ENCODE results near the gene TEX52.

TEX52 gene

DNA sequence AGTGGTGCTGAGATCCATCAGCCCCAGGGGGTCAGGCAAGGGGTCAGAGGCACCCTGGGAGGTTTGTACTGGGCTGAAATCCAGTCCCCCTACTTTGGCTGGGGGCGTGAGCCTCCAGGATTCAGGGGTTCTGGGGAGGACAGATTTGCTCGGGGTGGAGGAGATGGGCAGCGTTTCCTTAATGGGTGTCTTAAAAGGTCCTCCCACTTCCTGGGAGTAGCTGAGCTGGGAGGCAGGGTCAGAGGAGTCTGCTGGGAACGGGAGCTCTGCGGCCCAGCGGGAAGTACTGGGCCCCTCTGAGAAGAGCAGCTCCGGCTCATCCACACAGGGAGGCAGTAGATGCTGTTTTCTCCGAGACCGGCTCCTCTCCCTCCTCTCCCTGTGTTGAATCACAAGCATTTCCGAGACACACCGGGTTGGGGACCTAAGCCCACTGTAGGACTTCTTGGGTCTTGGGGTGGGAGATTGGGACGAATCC is 2.1 kb upstream of the TEX52 start:
- no peaks in the 10 kb centered on the region for H3K36me3 ChIP-seq (ENCODE audit: control insufficient read depth, insufficient read depth, low read length)

DNA sequence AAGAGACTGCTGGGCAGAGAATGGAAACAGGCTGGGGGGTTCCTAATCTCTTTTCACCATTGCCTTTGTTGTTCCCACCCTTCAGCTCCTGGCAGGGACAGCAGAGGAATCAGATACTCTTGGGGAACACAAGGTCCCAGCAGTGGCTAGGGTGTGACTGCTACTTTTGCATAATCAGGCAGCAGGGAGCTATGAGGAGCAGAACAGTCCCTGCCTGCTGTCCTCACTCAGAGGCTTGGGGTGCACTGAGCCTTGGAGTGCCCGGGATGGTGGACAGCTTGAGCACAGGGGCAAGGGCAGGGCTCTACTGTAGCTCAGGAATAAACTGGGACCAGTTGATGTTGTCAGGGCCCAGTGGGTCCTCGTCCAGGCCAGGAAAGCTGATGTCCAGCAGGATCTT is 1.5 kb upstream of the TEX52 start:
- no peaks in the 10 kb centered on the region for H3K9me3 ChIP-seq (ENCODE audit: control insufficient read depth, low read length)
- no peaks in the 10 kb centered on the region for H3K36me3 ChIP-seq (ENCODE audit: control insufficient read depth, insufficient read depth, low read length)
- no peak overlapping the region for H3K4me3 ChIP-seq (ENCODE audit: low read length)
- no peaks in the 10 kb centered on the region for H3K27me3 ChIP-seq (ENCODE audit: control insufficient read depth, insufficient read depth, low read length)
- H3K9ac ChIP-seq (ENCODE audit: low read length), result no peak overlapping the region
- H3K4me1 ChIP-seq (ENCODE audit: control insufficient read depth, insufficient read depth, low read length), result no peaks in the 10 kb centered on the region

More for the DNA sequence above, 2.1 kb upstream of the TEX52 start:
- H3K9me3 ChIP-seq (ENCODE audit: control insufficient read depth, low read length), result no peaks in the 10 kb centered on the region
- no peak overlapping the region for H3K4me3 ChIP-seq (ENCODE audit: low read length)
- no peaks in the 10 kb centered on the region for H3K27me3 ChIP-seq (ENCODE audit: control insufficient read depth, insufficient read depth, low read length)
- no peak overlapping the region for H3K9ac ChIP-seq (ENCODE audit: low read length)
- no peaks in the 10 kb centered on the region for H3K4me1 ChIP-seq (ENCODE audit: control insufficient read depth, insufficient read depth, low read length)

DNA sequence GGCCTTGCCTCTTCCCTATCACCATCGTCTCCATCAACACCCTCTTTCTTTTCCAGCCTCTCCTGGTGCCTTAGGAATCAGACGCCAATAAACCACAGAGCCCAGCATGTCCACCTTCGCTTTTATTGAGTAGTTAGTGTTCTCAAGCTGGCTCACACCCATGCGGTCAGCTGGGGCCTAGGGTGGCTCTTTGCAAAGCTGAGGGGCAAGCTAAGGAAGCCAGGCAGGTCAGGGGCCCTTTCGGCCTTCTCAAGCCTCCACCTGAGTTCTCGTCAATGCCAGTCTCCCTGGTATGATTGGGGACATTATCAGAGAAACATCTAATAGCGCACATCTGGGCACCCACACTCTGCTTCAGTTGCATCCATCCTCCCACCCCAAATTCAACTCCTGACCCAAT is 737 bp upstream of the TEX52 start:
- Histone ChIP-seq H3K36me3 (ENCODE audit: control insufficient read depth, insufficient read depth, low read length) (no peaks in the 10 kb centered on the region), H3K4me1 (ENCODE audit: control insufficient read depth, insufficient read depth, low read length) (no peaks in the 10 kb centered on the region), H3K9me3 (ENCODE audit: control insufficient read depth, low read length) (no peaks in the 10 kb centered on the region), H3K4me3 (ENCODE audit: low read length) (no peak overlapping the region), H3K9ac (ENCODE audit: low read length) (no peak overlapping the region), H3K27me3 (ENCODE audit: control insufficient read depth, insufficient read depth, low read length) (no peaks in the 10 kb centered on the region)

DNA sequence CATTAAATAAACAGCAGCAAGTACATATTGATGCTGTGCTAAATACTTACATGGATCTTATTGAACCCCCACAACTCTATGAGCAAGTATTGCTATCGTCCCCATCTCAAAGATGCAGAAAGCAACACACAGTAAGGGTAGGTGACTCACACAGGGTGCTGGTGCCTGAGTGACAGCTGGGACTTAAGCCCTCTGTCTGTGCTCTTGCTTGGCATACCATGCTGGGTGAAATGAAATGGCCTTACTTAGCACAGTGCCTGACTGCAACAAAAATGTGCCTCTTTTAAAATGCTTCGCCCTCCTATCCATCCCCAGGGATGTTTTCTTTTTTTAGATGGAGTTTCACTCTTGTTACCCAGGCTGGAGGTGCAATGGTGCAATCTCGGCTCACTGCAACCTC is 788 bp downstream of the TEX52 start:
- H3K9me3 ChIP-seq (ENCODE audit: control insufficient read depth, low read length), result no peaks in the 10 kb centered on the region
- no peaks in the 10 kb centered on the region for H3K27me3 ChIP-seq (ENCODE audit: control insufficient read depth, insufficient read depth, low read length)
- no peaks in the 10 kb centered on the region for H3K4me1 ChIP-seq (ENCODE audit: control insufficient read depth, insufficient read depth, low read length)
- no peak overlapping the region for H3K4me3 ChIP-seq (ENCODE audit: low read length)
- no peak overlapping the region for H3K9ac ChIP-seq (ENCODE audit: low read length)
- no peaks in the 10 kb centered on the region for H3K36me3 ChIP-seq (ENCODE audit: control insufficient read depth, insufficient read depth, low read length)

DNA sequence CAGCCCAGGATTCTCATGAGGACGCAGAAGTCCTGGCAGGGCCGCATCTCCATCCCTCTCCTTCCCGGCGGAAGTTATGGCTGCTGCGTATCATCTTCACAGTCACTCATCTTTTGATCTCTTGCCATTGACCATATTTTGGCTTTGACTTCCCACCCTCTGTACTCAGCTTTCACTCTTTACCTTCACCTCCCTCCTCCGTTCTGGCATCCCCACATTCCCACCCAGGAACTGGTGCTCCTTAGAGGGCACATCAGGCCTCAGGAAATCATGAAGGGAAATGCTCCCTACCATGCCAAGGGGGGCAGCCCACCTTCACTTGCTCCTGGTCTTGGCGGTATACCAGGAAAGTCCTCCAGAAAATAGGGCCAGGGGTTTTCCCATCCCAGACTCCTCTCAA is 1.3 kb downstream of the TEX52 start:
- Histone ChIP-seq H3K9ac (ENCODE audit: low read length) (no peak overlapping the region), H3K4me3 (ENCODE audit: low read length) (no peak overlapping the region), H3K9me3 (ENCODE audit: control insufficient read depth, low read length) (no peaks in the 10 kb centered on the region), H3K4me1 (ENCODE audit: control insufficient read depth, insufficient read depth, low read length) (no peaks in the 10 kb centered on the region), H3K27me3 (ENCODE audit: control insufficient read depth, insufficient read depth, low read length) (no peaks in the 10 kb centered on the region), H3K36me3 (ENCODE audit: control insufficient read depth, insufficient read depth, low read length) (no peaks in the 10 kb centered on the region)

DNA sequence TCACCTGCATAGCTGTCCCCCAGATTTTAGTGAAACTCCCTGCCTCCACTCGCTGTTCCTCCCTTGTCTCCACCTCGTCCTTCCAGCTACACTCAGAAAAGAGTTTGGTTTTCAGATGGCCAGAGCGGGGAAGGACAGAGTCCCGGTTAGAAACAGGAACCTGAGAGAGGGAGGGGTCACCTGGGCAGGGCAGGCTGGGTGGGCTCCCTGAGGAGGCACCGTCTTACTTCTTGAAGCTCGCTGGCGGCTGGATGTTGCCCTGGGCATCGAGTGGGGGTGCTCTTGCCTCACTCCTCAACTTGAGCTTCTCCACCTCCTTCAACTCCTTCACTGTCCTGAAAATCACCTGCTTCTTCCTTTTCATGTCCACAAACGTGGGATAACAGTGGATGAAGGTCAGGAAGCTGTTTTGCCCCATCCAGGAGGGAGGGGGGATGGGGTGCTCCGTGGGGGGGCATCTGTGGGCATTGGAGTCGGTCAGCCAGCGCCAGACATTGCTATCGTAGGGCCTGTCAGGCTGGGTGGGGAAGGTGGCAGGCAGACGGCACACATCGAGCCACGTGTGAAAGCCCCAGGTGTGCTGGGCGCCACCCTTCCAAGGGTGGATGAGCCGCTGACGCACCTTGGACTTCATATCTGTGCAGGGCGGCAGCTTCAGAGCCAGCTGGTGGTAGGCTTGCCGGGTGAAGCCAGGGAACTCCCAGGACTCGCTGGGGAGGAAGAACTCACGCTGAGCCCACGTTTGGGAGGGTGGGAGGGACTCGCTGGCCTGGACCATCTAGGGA is 2.0 kb downstream of the TEX52 start:
- no peaks in the 10 kb centered on the region for H3K9me3 ChIP-seq (ENCODE audit: control insufficient read depth, low read length)
- H3K4me3 ChIP-seq (ENCODE audit: low read length), result no peak overlapping the region
- H3K4me1 ChIP-seq (ENCODE audit: control insufficient read depth, insufficient read depth, low read length), result no peaks in the 10 kb centered on the region
- no peak overlapping the region for H3K9ac ChIP-seq (ENCODE audit: low read length)
- no peaks in the 10 kb centered on the region for H3K27me3 ChIP-seq (ENCODE audit: control insufficient read depth, insufficient read depth, low read length)
- H3K36me3 ChIP-seq (ENCODE audit: control insufficient read depth, insufficient read depth, low read length), result no peaks in the 10 kb centered on the region

DNA sequence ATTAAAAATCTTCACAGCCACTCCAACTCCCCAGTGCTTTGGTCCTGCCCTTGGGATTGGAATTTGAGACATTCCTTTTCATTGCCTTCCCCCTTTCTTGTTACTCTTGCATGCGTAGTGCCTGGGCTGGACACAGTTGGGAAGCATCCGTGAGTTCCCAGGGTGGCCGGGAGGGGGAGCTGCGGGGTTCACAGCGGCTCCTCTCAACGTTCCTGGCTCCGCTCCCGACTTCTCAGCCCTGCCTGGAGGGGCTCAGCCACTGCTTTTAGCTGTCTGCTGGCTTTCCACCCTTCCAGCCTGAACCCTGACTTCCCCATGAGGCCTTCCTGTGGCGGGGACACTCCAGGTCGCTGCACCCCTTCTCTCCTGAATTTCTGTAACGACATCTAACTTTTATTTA is 3.2 kb downstream of the TEX52 start:
- Histone ChIP-seq H3K4me1 (ENCODE audit: control insufficient read depth, insufficient read depth, low read length) (peaks cover 8% of the 10 kb centered on the region), H3K36me3 (ENCODE audit: control insufficient read depth, insufficient read depth, low read length) (no peaks in the 10 kb centered on the region), H3K9me3 (ENCODE audit: control insufficient read depth, low read length) (no peaks in the 10 kb centered on the region), H3K9ac (ENCODE audit: low read length) (no peak overlapping the region), H3K4me3 (ENCODE audit: low read length) (no peak overlapping the region), H3K27me3 (ENCODE audit: control insufficient read depth, insufficient read depth, low read length) (no peaks in the 10 kb centered on the region)

DNA sequence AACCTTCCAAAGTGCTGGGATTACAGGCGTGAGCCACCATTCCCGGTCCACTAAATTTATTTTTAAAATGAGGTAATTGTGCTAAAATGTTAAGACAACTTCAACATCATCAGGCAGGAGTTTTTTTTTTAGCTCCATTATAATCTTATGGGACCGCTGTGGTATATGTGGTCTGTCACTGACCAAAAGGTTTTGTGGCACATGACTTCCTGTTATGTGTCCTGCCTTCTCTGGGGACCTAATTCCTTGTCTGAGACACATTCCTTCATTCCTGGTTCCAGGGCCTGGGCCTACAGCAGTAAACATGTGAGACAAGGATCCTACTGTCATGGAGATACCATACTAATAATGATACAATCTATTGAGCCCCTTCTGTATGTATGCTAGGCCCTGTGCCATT is 4.9 kb downstream of the TEX52 start:
- Histone ChIP-seq H3K9ac (ENCODE audit: low read length) (no peak overlapping the region), H3K36me3 (ENCODE audit: control insufficient read depth, insufficient read depth, low read length) (no peaks in the 10 kb centered on the region), H3K9me3 (ENCODE audit: control insufficient read depth, low read length) (no peaks in the 10 kb centered on the region), H3K4me1 (ENCODE audit: control insufficient read depth, insufficient read depth, low read length) (peaks cover 8% of the 10 kb centered on the region), H3K27me3 (ENCODE audit: control insufficient read depth, insufficient read depth, low read length) (no peaks in the 10 kb centered on the region), H3K4me3 (ENCODE audit: low read length) (no peak overlapping the region)

DNA sequence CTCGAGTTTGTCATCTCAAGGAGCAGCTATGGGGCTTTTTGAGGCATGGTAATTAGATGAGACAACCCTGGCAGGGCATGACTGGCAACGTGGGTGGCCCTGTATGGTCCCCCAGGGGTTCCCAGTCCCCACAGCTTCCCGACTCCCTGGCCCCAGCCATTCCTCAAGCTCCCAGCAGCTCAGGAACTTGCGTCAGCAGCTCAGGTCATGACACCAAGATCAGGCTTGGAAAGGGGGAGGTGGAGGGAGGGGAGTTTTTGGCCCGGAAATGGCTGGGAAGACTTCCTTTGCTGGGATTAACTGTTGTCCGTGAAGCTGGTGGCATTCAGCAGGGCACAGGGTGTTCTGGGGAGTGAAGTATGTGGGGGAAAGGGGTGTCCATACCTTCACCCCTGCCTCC is 11.6 kb downstream of the TEX52 start:
- H3K4me1 ChIP-seq (ENCODE audit: control insufficient read depth, insufficient read depth, low read length), result peaks cover 8% of the 10 kb centered on the region
- no peaks in the 10 kb centered on the region for H3K27me3 ChIP-seq (ENCODE audit: control insufficient read depth, insufficient read depth, low read length)
- no peaks in the 10 kb centered on the region for H3K36me3 ChIP-seq (ENCODE audit: control insufficient read depth, insufficient read depth, low read length)
- H3K9ac ChIP-seq (ENCODE audit: low read length), result no peak overlapping the region
- H3K9me3 ChIP-seq (ENCODE audit: control insufficient read depth, low read length), result no peaks in the 10 kb centered on the region
- H3K4me3 ChIP-seq (ENCODE audit: low read length), result no peak overlapping the region

DNA sequence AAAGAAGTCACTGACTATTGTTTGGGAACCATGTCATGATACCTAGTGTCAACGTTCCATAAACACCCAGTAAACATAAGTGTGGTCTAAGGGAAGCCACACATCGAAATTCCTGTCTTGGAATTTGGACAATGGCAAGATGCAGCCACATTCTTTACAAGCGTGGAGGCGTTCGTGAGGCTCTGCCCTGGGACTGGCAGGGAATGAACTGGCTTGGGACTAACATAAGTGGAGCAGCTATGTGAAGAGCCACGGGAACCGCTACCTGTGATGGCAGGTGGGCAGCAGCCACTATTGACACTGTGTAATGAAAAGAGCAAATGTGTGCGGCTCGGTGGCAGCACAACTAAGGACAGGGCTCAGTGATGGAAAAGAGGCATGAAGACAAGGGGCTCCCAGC is 12.1 kb downstream of the TEX52 start:
- no peak overlapping the region for H3K9ac ChIP-seq (ENCODE audit: low read length)
- no peaks in the 10 kb centered on the region for H3K27me3 ChIP-seq (ENCODE audit: control insufficient read depth, insufficient read depth, low read length)
- H3K36me3 ChIP-seq (ENCODE audit: control insufficient read depth, insufficient read depth, low read length), result no peaks in the 10 kb centered on the region
- H3K9me3 ChIP-seq (ENCODE audit: control insufficient read depth, low read length), result no peaks in the 10 kb centered on the region
- H3K4me3 ChIP-seq (ENCODE audit: low read length), result no peak overlapping the region
- H3K4me1 ChIP-seq (ENCODE audit: control insufficient read depth, insufficient read depth, low read length), result peaks cover 7% of the 10 kb centered on the region

DNA sequence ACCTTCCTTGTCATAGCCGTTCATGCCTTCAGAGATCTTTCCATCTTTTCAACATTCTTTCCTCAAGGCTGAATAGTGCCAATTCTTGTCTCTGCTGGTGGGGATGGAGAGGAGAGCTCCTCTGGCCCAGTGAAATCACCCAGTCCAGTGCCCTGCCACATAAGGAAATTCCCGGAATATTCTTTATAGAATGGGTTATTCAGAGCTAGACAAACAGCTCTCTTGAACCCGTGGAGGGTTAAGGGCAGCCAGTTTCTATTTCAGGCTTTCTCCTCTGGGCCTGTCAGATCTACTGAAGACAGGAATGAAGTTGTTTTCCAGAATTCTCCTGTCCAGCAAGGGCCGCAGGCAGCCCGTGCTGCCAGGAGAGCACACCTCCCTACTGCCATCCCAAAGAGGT is 13.9 kb downstream of the TEX52 start:
- Histone ChIP-seq H3K27me3 (ENCODE audit: control insufficient read depth, insufficient read depth, low read length) (no peaks in the 10 kb centered on the region), H3K4me3 (ENCODE audit: low read length) (no peak overlapping the region), H3K9me3 (ENCODE audit: control insufficient read depth, low read length) (no peaks in the 10 kb centered on the region), H3K4me1 (ENCODE audit: control insufficient read depth, insufficient read depth, low read length) (no peaks in the 10 kb centered on the region), H3K9ac (ENCODE audit: low read length) (no peak overlapping the region), H3K36me3 (ENCODE audit: control insufficient read depth, insufficient read depth, low read length) (no peaks in the 10 kb centered on the region)

DNA sequence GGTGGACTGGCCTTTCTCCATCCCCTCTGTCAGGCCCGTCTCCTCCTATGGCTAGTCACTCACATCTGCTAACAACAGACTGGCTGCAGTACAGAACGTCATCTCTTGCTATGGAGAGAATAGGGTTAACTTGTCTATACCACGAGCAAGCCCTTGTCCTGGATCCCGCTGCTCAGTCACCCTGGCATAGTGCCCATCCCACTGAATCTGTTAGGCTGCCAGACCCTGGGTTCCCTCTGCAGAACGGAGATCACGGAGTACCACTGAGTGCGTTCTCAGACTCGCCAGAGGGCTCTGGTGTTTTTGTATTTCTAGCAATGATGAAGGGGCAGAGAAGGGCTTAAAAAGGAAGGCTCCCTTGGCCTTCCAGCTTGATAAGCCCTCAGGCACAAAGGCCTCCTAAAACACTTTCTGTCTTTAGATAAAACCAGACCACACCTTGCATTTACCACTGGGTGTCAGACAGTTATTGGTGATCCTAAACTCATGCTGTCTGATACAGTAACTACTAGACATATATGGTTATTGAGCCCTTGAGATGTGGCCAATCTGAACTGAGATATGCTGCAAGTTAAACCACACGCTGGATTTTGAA is 15.7 kb downstream of the TEX52 start:
- Histone ChIP-seq H3K9ac (ENCODE audit: low read length) (no peak overlapping the region), H3K4me3 (ENCODE audit: low read length) (no peak overlapping the region), H3K27me3 (ENCODE audit: control insufficient read depth, insufficient read depth, low read length) (no peaks in the 10 kb centered on the region), H3K9me3 (ENCODE audit: control insufficient read depth, low read length) (no peaks in the 10 kb centered on the region), H3K4me1 (ENCODE audit: control insufficient read depth, insufficient read depth, low read length) (no peaks in the 10 kb centered on the region), H3K36me3 (ENCODE audit: control insufficient read depth, insufficient read depth, low read length) (no peaks in the 10 kb centered on the region)
